Nucleus accumbens (tissue), 56 donors: ENCODE results near the gene SRMS.

ENCODE experiments used
- DNase-seq, 56 donors: peaks; one replicate each; lab custom pipeline; 2025; lab: John Stamatoyannopoulos, UW

SRMS gene

DNA sequence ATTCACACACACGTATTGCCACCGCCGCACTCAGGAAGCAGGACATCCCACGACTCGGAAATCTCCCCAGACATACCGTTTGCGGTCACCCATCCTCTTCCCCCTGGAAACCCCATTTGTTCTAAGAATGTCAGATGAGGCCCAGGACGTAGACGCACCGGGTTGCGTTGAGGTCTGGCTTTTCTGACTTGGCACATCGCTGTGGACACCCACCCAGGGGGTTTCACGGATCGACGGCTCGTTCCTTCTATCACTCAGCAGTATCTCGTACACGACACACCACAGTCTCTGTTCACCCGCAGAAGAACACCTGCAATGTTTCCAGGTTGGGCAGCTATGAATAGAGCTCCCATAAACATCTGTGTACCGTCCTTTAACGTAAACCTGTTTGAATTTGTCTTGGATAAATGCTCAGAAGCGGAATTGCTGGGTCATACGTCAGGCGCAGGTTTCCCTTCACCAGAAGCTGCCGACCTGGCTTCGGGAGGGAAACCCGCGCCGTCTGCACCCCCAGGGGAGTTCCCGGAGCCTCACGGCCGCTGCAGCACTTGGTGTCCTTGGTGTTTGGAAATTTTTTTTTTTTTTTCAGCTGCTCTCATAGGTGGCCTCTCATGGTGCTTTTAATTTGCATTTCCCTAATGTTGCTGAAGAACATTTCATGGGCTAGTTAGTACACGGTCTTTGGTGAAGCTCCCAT lies 39.3 kb downstream of the SRMS start:
- no peak for DNase-seq

DNA sequence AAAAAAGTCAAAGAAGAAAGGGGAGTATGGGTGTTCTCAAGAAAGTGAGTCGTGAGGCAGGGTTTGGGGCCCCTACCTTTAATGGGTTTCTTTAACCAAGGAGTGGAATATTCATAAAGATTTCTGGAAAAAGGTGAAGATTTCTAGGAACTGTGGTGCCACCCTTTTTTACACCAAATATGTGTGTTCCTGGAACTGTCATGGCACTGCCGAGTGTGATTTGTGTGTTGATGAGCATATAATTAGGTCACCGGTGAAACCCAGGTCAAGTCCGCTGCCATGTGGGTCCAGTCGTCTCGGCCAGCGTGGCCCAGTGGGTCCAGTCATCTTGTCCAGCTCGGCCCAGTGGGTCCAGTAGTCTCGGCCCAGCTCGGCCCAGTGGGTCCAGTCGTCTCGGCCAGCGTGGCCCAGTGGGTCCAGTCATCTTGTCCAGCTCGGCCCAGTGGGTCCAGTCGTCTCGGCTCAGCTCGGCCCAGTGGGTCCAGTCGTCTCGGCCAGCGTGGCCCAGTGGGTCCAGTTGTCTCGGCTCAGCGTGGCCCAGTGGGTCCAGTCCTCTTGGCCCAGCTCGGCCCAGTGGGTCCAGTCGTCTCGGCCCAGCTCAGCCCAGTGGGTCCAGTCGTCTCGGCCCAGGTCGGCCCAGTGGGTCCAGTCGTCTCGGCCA lies 40.3 kb downstream of the SRMS start:
- no peak for DNase-seq

DNA sequence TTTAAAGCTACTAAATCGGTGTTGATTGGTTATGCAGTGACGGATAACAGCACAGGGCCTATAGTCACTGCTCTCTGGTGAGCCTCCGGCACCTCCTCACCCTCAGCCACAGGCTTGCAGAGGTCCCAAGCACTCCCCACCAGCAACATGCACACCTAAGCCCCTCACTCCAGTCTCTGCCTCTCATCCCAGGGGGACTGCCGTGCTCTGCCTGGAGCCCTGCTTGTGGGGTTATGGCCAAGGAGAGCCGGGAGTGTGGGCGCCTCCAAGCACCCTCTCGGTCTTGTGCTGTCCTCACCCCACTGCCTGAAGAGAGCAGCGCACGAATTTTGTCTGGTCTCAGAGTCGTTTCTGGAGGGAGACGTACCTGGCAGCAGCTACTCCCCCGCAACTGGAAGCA lies 41.8 kb downstream of the SRMS start:
- DNase-seq: no peak

DNA sequence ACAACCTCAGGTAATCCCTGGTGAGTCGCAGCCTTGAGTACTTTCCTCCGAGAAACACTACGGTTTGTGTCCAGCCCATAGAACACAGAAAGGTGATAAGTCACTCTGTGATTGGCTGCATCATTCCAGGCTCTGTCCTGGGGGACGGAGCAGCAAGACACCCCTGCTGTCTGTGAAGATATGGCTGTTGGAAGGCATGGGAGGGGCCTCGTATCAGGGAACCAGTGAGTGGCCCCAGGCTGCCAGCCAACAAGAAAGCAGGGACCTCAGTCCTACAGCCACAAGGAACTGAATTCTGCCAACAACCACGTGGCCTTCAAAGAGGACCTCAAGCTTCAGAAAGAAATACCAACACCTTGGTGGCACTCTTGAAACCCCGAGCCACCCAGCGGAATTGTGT lies 42.3 kb downstream of the SRMS start:
- no peak for DNase-seq

DNA sequence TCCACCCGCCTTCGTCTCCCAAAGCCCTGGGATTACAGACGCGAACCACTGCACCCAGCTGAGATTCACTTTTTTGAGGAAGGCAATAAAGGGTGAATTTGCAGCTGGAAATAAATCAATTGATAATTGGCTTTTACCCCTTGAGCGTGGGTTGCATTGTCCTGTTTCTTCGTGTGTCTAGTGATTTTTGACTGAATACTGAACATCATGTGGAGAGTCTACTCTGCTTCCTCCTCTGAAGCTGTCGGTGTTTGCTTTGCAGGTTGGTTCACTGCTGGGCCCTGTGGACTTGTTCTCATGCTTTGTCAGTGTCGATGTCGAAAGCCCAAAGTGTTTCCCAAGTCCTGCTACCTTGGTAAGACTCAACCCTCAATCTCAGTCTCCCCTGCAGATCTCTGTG lies 42.9 kb downstream of the SRMS start:
- no peak for DNase-seq

DNA sequence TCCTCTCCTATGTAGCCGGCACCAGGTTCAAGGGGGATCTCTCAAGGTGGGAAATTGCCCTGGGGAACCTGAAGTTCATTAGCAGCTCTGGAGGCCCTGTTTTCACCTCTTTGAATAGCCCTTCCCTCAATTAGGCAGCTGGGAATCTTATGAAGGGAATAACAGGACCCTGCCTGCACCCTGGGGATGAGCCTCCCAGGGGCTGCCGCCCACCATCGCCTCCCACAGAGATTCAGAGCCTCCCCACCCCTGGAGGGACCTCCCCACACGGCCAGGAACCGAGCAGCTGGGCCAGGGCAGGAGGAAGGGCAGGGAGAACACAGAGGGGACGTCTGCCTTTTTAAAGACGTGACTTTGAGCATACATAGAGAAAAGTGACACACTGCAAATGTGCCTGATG lies 44.0 kb downstream of the SRMS start:
- no peak for DNase-seq

DNA sequence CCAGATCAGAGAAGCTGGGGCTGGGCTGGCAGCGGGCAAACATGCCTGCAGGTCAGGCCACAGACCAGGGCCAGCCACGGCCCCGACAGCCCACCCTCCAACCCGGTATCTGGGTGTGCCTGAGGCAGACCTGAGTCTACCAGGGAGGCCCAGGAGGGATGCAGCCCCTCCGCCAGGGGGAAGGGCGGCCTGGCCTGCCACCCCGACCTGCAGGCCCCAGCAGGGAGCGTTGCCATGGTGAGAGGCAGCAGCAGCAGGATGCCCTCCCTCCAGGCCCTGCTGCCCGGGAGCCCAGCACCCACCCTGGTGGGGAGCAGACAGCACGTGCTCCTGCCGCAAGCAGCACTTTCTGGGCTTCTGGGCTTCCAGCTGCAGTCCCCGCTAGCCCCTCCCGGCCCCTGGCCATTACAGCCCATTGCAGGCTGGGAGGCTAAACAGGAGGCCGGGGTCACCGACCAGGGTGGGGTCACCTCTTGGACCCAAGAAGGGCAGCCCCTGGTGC lies 44.8 kb downstream of the SRMS start:
- DNase-seq: no peak

DNA sequence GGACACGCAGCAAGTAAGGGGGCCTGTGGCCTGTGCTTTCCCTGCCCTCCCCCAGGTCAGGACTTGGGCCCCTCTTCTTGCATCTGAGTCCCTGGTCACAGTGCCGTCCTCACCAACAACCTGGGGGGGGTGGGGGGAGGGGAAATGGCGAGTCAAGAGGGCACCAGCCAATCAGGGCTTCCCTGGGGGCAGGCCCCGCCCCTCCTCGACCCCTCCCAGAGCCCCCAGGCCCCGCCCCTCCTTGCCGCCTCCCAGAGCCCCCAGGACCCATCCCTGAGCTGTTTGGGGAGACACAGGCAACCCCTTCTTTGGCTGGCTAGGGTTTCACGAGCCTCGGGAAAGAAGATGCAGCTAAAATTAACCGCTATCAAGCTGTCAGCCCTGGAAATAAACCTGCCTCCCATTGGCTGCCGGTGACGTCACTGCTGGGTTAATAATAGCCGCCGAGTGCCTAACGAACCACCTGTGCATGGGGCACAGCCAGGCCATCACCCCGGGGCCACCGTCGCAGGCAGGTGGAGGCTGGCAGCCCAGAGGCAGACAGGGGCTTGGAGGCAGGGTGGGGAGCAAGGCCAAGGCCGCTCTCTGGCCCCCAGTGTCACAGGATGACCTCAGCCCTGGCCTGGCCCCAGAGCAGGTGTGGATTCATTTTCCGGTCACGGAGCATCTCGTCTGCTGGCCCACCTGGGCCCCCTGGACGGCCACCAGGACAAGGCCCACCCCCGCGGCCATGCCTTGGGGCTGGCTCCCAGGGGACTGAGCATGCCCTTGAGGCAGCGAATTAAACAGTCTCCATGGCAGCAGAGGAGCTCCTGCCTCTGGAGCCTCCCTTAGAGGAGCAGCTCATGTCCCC lies 45.5 kb downstream of the SRMS start:
- peak in 42 of 56 donors; percentile 17 to 91 (median 62) for DNase-seq

DNA sequence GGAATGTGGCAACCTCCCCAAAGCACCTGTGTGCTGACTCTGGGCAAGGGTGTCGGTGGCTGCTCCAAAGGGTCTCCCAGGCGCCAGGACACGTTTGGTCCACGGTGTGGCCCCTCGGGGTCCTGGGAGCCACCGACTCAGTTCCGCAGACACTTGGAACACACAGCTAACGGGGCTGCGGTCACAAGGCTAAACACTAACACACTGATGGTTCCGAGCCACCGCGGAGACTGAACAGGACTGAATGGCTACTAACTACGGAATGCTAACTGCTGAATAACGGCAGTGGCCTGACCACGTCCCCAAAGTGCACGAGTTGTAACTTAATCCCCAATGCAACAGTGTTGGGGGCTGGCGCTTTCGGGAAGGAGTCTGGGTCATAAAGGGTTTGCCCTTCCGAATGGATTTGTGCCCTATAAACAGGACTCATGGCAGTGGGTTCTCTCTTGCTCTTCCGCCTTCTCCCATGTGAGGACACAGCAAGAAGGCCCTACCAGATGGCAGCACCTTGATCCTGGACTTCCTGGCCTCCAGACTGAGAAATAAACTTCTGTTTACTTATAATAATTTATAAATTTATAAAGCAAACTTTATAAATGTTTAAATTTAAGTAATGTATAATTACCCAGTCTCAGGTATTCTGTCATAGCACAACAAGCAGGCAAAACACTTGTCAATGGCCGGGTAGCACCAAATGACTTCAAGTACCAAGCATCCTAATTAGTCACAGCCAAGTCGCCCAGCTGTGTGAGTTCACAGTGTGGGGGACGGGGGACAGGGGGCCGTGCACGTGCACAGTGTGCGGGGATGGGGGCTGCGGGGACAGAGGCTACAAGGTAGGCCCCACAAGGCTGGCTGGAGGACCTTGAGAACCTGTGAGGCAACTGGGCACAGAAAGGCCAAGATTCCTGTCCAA lies 46.4 kb downstream of the SRMS start:
- no peak for DNase-seq

DNA sequence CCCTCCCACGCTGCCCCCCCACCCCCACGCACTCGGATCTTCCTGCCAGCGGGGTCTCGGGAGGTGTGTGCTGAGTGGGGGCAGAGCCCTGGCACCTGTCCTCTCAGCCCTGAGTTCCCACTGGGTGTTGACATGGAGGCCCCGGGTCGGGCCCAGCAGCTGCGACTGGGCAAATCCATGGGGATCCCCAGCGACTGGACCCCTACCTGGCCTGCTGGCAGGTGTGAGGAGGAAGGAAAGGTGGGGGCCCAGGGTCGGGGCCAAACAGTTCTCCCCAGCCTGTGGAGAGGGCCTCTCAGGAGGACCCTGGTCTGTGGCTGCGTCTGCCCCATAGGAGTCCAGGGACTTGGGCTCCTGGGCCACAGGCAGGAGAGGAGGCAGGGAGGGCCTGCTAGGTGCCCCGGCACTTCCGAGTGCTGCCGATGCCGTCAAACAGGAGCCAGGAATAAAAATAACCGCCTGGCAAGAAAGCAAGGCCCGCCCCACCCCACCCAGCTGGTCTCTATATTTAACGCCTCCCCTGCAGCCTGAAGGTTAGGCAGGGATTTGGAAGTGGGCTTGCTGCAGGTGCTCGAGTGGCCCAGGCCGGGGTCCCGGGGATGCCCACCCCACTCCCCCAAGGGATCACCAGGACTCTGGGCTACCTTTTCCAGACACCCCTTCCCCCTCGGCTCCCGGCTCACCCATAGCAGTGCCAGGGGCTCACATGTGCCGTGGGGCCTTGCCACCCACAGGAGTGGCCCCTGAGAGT lies 47.2 kb downstream of the SRMS start:
- DNase-seq: no peak

DNA sequence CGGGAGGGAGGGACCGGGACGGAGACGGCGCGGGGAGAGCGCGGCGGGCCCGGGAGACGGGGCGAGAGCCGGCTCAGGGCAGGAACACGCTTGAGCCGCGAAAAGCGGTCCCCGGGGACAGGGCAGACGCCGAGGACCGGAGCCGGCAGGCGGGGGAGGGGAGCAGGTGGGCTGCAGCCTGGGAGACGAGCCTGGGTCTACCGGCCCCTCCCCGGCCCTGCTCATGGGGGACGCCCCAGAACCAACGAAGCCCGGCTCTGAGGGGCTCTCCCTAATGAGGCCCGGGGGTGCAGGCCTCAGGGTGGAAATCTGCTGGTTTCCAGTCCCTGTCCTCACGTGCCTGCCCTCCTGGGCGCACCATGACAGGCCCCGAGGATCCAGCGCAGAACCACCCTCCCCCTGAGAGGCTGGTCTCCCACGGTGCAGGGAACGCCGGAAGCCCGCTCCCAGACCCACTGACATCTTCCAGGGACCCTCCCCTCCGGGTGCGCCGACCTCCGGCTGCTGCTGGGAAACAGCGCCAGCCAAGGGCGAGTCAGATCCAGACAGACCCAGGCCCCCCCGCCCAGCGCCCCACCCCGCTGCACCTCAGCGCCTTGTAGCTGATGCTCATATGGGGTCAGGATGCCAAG lies 48.1 kb downstream of the SRMS start:
- no peak for DNase-seq

DNA sequence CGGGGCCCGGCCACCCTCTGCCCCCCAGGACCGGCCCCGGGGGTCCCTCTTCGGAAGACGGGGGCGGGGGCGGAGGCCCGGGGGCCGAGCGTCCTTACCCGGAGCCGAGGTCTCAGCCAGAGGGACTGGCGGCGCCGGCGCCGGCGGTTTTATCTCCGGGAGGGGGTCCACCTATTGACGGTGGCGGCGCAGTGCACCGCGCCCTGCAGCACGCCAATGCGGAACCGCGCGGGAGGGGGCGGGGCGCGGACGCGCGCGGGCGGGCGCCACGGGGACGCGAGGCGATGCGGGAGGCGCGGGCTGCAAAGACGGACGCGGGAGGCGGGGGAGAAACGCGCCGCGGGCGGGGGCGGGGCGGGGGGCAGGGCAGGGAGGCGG lies 48.6 kb downstream of the SRMS start, which contains the start of gene EEF1A2:
EEF1A2 (minus strand) TSS at position 124 of the 378 bp plus-strand sequence. CDS start 1,320 bp downstream, outside the sequence.
- peak in 25 of 56 donors; percentile 21 to 76 (median 39) for DNase-seq

DNA sequence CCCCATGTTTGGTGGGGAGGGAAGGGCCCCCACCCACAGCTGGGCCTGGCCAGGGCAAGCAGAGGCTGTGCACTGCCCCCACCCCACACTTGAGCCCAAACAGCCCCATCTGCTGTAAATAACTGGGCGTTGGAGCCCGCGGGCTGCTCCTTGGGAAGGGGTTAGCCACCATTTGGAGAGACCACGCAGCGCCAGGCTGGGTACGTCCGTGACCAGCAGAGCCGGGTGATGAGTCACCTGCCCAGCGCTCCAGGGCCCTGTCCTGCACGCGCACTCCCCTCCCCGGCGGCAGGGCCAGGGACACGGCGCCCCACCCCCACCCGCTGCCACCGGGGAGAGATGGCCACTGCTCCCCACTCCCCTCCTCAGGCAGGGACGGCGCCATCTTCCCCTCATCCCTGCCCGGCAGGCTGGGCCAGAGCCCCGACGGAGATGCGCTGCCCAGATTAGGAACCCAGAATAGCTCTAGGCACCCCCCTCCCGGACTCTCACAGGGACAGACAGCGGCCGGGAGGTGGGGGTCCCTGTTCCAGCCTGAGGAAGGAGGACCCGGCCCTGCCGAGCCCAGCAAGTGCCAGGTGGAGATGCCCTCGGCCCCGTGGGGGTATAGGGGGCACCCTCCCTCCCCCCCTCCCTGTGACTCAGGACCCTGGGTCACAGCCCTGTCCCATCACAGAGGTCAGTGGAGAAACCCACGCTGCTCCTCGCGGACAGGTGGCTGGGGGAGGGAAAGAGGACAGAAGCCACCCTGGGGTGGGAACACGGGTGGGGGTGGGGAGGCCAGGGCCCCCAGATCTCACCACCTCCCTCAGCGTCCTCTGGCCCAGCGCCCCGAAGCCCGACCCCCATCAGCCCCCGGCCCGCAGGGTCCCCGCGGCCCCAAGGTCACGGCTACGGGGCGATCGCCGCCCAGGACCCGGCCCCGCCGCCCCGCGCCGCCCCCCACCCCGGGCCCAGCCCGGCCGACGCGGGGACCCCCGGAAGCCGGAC lies 49.3 kb downstream of the SRMS start:
- DNase-seq: peak in 3 of 56 donors; percentile 25 to 44 (median 26)

DNA sequence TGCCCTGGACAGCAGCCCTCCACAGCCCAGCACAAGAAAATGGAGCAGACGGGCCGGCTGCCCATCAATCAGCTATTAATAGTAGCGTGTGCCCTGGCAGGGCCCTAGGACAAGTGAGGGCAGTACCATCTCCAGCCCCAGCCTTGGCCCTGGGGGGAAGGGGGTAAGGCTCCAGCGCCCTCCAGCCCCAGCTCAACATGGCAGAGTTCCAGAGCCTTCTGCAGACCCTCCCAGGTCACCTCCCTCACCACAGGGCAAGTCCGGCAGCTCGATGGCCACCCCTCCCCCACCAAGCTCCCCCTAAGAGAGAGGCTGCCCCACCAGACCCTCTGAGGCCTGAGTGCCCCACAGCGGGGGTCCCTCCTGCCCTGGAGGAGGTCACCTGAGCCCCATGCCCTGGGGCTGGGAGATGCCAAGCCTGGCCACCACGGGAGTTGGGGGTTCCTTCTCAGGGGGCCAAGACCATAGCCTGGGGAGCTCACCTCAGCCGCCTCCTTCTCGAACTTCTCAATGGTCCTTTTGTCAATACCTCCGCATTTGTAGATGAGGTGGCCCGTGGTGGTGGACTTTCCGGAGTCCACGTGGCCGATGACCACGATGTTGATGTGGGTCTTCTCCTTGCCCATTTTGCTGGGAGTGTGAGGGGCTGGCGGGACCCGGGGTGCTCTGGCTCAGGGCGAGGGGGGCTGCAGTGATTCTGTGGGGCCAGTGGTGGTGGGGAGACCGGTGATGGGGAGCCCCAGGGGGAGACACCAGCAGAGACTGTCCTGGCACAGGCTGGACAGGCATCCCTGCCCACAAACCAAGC lies 50.2 kb downstream of the SRMS start:
- DNase-seq: no peak

DNA sequence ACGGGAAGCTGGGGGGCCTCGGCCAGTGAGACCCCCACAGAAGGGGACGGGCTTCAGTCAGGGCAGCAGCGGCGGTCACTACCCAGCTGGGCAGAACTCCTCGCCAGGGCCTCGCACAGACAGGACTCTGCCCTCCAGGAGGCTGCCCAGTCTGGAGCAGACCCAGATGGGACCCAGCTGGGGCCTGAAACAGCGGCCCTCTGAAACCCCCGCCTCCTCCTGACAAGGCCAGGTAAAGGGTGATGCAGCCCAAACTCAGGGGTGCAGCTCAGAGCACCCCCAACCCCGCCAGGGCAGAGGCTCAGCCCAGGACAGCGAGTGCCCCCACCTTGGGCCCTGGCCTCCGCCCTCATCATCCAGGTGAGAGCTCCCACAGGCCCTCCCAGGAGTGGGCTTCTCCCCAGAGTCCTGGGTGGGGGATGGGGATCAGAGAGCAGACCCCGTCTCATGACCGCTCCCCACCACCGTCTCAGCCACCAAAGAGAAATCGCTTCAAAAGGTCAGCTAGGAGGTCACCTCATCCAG lies 50.9 kb downstream of the SRMS start:
- DNase-seq: no peak
